Measurements from ENCODE around the gene ZMYND12. TPM values are rescaled to one million over a fixed set of nuclear protein-coding genes. Genes with fewer than 3 reads are reported as not detected.

The ZMYND12 gene
- polyA plus RNA-seq, 1 donor from 2014 or later, result 0.21 TPM

DNA sequence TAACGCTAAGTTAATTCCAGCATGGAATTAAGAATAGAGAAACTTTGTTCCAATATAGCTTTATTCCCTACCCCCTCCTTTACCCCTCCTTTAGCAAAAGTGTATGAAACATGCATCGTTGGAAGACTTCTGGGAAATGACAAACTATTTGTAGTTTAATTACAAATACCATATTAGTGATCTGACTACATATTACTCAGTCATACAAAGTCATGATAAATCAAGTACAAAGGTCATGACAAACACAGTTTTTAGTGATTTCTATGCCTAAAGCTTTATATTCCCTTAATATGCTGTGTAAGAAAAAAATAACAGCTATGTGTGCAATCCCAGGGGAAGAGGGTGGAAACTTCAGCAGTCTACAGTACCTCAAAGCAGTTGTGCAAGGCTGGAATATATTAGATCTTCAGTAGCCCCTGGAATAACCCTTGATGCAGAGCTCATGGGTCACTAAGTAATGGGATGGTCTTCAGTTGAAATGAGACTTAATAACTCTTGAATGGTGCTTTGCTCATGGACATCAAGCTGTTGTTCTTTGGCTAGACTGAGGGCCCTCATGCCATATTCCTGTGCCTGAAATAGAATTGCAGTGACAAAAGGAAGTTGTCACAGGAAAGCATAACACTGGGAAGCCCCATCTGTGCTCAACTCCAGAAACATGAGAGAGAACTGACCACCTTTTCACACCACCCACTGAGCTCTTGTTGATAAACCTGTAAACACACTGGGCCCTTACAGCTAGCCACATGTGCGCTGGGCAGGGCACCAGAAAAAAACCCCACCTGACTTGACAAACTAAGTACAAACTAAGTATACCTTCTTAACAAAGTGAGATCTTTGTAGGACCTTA, 25.3 kb downstream of the ZMYND12 start:
- TF ChIP-seq RAD21 (conservative IDR thresholded peaks at IDR 0.05), result no peak
- no peak for TF ChIP-seq POLR2AphosphoS5 (IDR thresholded peaks at IDR 0.05)
- TF ChIP-seq, protein P1, sequence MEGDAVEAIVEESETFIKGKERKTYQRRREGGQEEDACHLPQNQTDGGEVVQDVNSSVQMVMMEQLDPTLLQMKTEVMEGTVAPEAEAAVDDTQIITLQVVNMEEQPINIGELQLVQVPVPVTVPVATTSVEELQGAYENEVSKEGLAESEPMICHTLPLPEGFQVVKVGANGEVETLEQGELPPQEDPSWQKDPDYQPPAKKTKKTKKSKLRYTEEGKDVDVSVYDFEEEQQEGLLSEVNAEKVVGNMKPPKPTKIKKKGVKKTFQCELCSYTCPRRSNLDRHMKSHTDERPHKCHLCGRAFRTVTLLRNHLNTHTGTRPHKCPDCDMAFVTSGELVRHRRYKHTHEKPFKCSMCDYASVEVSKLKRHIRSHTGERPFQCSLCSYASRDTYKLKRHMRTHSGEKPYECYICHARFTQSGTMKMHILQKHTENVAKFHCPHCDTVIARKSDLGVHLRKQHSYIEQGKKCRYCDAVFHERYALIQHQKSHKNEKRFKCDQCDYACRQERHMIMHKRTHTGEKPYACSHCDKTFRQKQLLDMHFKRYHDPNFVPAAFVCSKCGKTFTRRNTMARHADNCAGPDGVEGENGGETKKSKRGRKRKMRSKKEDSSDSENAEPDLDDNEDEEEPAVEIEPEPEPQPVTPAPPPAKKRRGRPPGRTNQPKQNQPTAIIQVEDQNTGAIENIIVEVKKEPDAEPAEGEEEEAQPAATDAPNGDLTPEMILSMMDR (IDR thresholded peaks at IDR 0.05; ENCODE audit: poor library complexity, severe bottlenecking), result no peak
- no peak for TF ChIP-seq SMC3 (conservative IDR thresholded peaks at IDR 0.05; ENCODE audit: poor library complexity)
- no peak for TF ChIP-seq EP300 (conservative IDR thresholded peaks at IDR 0.05; ENCODE audit: poor library complexity, severe bottlenecking)
- TF ChIP-seq EZH2 (IDR thresholded peaks at IDR 0.05; ENCODE audit: borderline replicate concordance, insufficient read depth, low read length, poor library complexity, severe bottlenecking), result no peak
- TF ChIP-seq TAF1 (IDR thresholded peaks at IDR 0.05; ENCODE audit: low read depth), result no peak
- TF ChIP-seq, protein P2, sequence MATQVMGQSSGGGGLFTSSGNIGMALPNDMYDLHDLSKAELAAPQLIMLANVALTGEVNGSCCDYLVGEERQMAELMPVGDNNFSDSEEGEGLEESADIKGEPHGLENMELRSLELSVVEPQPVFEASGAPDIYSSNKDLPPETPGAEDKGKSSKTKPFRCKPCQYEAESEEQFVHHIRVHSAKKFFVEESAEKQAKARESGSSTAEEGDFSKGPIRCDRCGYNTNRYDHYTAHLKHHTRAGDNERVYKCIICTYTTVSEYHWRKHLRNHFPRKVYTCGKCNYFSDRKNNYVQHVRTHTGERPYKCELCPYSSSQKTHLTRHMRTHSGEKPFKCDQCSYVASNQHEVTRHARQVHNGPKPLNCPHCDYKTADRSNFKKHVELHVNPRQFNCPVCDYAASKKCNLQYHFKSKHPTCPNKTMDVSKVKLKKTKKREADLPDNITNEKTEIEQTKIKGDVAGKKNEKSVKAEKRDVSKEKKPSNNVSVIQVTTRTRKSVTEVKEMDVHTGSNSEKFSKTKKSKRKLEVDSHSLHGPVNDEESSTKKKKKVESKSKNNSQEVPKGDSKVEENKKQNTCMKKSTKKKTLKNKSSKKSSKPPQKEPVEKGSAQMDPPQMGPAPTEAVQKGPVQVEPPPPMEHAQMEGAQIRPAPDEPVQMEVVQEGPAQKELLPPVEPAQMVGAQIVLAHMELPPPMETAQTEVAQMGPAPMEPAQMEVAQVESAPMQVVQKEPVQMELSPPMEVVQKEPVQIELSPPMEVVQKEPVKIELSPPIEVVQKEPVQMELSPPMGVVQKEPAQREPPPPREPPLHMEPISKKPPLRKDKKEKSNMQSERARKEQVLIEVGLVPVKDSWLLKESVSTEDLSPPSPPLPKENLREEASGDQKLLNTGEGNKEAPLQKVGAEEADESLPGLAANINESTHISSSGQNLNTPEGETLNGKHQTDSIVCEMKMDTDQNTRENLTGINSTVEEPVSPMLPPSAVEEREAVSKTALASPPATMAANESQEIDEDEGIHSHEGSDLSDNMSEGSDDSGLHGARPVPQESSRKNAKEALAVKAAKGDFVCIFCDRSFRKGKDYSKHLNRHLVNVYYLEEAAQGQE (IDR thresholded peaks at IDR 0.05; ENCODE audit: borderline replicate concordance), result no peak
- TF ChIP-seq MXI1 (conservative IDR thresholded peaks at IDR 0.05; ENCODE audit: poor library complexity, severe bottlenecking), result no peak
- Histone ChIP-seq H3K27me3 (ENCODE audit: insufficient read depth, low read depth, low read length) (no peaks in the 10 kb centered on the region), H3K9me3 (ENCODE audit: low read length) (no peaks in the 10 kb centered on the region), H3K27ac (ENCODE audit: low read length) (no peak overlapping the region), H4K20me1 (ENCODE audit: insufficient read depth) (no peaks in the 10 kb centered on the region), H3K79me2 (replicated peaks; ENCODE audit: insufficient read depth, low read length) (no peaks in the 10 kb centered on the region), H3K4me2 (ENCODE audit: low read length) (no peak overlapping the region), H2AFZ (ENCODE audit: low read depth, low read length) (no peak overlapping the region), H3K9ac (ENCODE audit: low read length) (no peak overlapping the region), H3K36me3 (ENCODE audit: insufficient read depth, low read length) (no peaks in the 10 kb centered on the region), H3F3A (ENCODE audit: insufficient read depth, low read length, poor library complexity, severe bottlenecking) (peaks cover 3% of the 10 kb centered on the region), H3K4me3 (ENCODE audit: low read length) (no peak overlapping the region), H3K9me2 (ENCODE audit: insufficient read depth, low read length) (no peaks in the 10 kb centered on the region)

DNA sequence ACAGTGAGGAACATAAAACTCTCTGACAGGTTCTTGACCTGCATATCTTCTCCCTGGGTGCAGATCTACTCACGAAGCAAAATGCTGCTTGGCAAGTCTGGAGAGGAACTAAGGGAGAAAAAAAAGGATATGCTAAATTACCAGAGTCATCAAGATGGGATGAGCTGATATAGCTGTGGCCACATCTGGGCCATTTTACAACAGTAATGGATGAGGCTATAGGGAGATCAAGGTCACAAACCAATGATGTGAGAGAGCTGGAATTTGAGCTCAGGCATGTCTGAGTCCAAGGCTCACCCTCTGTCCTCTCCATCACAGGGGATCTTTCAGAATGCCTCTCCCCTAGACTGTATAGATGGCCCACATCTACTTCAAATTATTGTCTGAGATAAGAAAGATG, 26.2 kb downstream of the ZMYND12 start:
- Histone ChIP-seq H3K9me3 (ENCODE audit: low read length) (no peaks in the 10 kb centered on the region), H3K27ac (ENCODE audit: low read length) (no peak overlapping the region), H4K20me1 (ENCODE audit: insufficient read depth) (no peaks in the 10 kb centered on the region), H3K36me3 (ENCODE audit: insufficient read depth, low read length) (no peaks in the 10 kb centered on the region), H3F3A (ENCODE audit: insufficient read depth, low read length, poor library complexity, severe bottlenecking) (peaks cover 10% of the 10 kb centered on the region), H3K27me3 (ENCODE audit: insufficient read depth, low read depth, low read length) (no peaks in the 10 kb centered on the region), H3K9me2 (ENCODE audit: insufficient read depth, low read length) (no peaks in the 10 kb centered on the region), H3K79me2 (replicated peaks; ENCODE audit: insufficient read depth, low read length) (no peaks in the 10 kb centered on the region), H3K4me2 (ENCODE audit: low read length) (no peak overlapping the region), H3K4me3 (ENCODE audit: low read length) (no peak overlapping the region), H2AFZ (ENCODE audit: low read depth, low read length) (no peak overlapping the region), H3K9ac (ENCODE audit: low read length) (no peak overlapping the region)
- TF ChIP-seq, protein P1 (IDR thresholded peaks at IDR 0.05; ENCODE audit: poor library complexity, severe bottlenecking), result no peak
- no peak for TF ChIP-seq EP300 (conservative IDR thresholded peaks at IDR 0.05; ENCODE audit: poor library complexity, severe bottlenecking)
- no peak for TF ChIP-seq POLR2AphosphoS5 (IDR thresholded peaks at IDR 0.05)
- TF ChIP-seq EZH2 (IDR thresholded peaks at IDR 0.05; ENCODE audit: borderline replicate concordance, insufficient read depth, low read length, poor library complexity, severe bottlenecking), result no peak
